NCI-H128 (cell line): ENCODE results near the gene AKIP1.

Experiments
- DNase-seq: peaks from one replicate; lab custom pipeline; 2025; ENCODE audit not compliant: unreplicated experiment; lab: John Stamatoyannopoulos, UW

Gene AKIP1

DNA sequence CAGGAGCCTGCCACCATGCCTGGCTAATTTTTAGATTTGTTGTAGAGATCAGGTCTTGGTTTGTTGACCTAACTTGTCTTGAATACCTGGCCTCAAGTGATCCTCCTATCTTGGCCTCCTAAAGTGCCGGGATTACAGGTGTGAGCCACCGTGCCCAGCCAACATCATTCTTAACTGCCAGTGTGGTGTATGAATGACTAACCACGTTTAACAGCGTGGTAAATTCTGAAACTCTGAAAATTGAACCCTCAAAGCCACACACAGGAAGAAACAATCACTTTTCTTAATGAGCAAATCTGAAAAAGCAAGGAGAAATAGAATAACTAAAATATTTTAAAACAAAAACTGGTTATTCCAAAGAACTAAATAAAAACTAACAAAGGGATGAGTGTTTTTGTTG, 45.9 kb downstream of the AKIP1 start:
- no peak for DNase-seq

GRCh38 chr11:8959546-8960166, 48.7 kb downstream of the AKIP1 start:
- DNase-seq: no peak

GRCh38 chr11:8961401-8961800, 50.4 kb downstream of the AKIP1 start:
- no peak for DNase-seq

DNA sequence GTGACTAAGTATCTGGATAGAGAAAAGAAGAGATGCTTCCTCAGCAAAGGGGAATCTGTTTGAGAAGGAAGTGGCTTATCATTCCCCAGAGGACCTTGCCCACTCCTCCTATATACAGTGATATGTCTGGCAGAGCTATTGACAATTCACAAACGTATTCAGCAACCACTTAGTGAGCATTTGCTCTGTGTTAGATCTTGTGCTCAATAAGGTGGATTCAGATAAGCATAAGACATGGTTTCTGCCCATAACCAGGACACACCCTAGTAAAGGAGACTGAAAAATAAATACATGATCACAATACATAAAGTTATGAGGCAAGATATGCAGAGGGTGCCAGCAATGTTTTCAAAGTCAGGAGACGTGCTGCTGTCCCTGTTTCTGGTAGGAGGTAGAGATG, 51.9 kb downstream of the AKIP1 start:
- DNase-seq: no peak

GRCh38 chr11:8963569-8964323, 52.8 kb downstream of the AKIP1 start:
- DNase-seq: peak; percentile 72

DNA sequence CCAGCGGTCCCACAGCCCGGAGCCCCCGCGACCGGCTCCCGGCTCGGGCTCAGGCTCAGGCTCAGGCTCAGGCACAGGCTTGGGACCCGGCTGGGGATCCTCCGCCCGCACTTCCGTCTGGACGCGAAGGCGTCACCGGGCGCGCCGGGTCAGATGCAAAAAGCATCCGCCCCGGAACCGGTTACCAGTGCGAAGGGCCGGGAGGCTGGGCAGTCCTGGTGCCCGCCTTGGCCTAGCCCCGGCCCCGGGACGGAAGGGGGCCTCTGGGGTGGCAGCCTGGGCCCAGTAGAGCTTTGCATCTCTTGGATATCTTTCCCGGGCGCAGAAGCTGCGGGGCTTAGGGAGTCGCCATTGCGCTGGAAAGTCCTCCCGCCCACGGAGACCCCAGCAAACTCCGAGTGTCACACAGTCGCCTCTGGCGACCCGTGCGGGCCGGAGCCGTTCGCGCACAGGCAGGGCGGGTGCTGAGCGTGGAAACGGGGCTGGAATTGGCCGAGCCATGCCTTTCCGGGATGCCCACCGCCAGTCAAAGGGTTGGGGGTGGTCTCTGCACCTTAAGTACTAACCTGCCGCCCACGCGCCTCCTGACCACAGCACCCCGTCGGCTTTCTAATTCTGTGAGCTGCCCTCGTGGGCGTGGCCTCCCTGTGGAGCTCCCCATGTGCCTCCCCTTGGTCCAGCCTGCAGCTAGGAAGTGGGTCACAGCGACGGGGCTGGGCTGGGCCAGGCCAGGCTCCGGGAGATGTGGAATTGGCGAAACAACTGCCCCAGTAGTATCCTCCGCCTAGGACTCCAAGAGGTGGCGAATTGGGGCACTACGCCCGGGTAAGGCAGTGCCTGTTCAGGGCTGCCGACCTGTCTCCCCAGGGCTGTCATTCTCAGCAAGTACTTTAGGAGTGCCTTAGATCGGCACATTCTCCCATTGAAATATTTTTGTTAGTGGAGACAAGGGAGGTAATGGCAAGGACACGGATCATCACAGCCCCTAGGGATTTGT, 53.6 kb downstream of the AKIP1 start, which contains the start of gene TMEM9B:
TSS of gene TMEM9B (minus strand) at position 119 of the 997 bp plus-strand sequence. CDS start 129 bp downstream, outside the sequence.
- DNase-seq: peak; percentile 72

DNA sequence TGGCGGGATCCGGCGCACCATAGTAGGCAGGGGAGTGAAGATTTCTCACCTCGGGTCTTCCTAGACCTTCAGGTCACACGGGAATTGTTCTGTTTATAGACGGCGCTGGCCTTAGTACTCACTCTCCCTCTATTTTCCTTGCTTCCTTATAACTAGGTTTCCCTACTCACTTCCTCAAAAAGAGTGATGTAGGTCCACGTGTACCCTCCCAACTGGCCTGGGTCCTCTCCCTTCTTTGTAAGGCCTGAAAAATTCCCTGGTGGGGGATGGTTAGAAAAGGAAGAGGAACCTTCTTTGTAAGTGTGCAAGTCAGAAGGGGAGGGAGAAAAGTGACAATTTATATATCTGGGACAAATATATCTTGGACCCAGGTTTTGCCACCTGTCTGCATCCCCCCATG, 56.2 kb downstream of the AKIP1 start:
- no peak for DNase-seq
